Measurements from ENCODE around the gene VANGL1.

The VANGL1 gene

DNA sequence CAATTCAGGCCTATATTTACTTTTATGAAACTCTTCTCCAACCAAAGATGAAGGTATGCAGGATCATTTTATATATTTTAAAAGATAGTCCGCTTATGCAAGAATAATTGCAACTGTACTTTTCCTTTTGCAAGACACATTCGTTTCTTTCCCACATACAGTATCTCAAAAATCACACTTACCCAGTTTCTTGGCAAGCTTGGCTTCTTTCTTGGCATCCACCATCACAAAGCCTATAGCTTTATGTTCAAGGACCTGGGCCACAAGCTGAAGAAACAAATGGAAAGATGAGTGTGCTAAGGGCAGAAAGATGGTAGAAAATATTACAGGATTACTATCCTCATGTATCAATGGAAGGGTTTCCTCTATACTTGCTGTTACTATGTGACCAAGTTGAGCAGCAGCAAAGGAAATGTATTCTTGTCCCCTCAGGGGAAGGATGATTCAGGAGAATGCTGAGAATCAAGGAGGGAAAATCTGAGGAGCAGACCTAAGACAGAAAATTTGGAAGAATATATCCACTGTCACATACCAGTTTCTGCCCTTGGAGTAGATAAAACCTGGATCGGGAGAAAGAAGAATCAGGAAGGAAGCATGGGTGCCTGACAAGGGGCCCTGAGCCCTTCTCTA is 103.0 kb downstream of the VANGL1 start:
- DNase-seq (ENCODE audit: low read depth, low spot score): no peak

DNA sequence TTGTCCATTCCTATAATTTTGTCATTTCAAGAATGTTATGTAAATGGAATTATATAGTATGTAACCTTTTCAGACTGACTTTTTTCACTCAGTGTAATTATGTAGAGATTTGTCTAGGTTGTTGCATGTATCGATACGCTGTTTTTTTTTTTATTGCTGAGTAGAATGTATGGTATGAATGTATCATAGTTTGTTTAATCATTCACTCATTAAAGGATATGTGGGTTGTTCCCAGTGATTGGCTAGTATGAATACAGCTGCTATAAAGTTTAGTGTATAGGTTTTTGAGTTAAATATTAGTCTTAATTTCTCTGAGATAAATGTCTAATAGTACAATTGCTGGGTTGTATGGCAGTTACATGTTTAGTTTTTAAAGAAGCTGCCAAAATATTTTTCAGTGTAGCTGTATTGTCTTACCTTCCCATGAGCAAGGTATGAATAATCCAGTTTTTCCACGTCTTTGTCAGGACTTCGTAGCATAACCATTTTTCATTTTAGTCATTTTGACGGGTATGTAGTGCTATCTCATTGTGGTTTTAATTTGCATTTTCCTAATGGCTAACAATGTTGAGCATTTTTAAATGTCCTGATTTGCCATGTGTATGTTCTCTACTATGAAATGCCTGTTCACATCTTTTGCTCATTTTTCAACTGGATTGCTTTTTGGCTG is 104.4 kb downstream of the VANGL1 start:
- no peak for DNase-seq (ENCODE audit: low read depth, low spot score)

Data from activated CD4-positive, CD25-positive, alpha-beta regulatory T cell treated with anti-CD3 and anti-CD28 coated beads, Interleukin-2, amount 50 U/mL, for 16 hours (primary cell).